Neuronal stem cell (in vitro differentiated cells): ENCODE results near the gene TMEM220.

Experiments
- DNase-seq: peaks from one replicate; pipeline ENCODE4 v3.0.0-alpha.2; 2013; ENCODE audit warnings: low spot score
- H2AFZ ChIP-seq: one replicate; pipeline ENCODE4 v1.6.1; 2013; ENCODE audit warnings: mild to moderate bottlenecking, low read length, inconsistent platforms
- H2AK5ac ChIP-seq: 2 replicates; pipeline ENCODE4 v1.6.1; 2013; ENCODE audit warnings: low read depth, mild to moderate bottlenecking, inconsistent platforms, low read length, moderate library complexity, mixed read lengths
- H2BK120ac ChIP-seq: 2 replicates; pipeline ENCODE4 v1.6.1; 2013; ENCODE audit warnings: low read depth, mild to moderate bottlenecking, inconsistent platforms, low read length, moderate library complexity, mixed read lengths
- H2BK12ac ChIP-seq: one replicate; pipeline ENCODE4 v1.6.1; 2013; ENCODE audit warnings: low read length, inconsistent platforms
- H2BK15ac ChIP-seq: 2 replicates; pipeline ENCODE4 v1.6.1; 2013; ENCODE audit warnings: mild to moderate bottlenecking, low read length, inconsistent platforms, mixed read lengths
- H2BK5ac ChIP-seq: one replicate; pipeline ENCODE4 v1.6.1; 2013; ENCODE audit warnings: inconsistent platforms, mild to moderate bottlenecking, low read length, moderate library complexity
- H3K14ac ChIP-seq: one replicate; pipeline ENCODE4 v1.6.1; 2013; ENCODE audit warnings: low read length, inconsistent platforms
- H3K18ac ChIP-seq: 2 replicates; pipeline ENCODE4 v1.6.1; 2013; ENCODE audit warnings: low read length, inconsistent platforms
- H3K23ac ChIP-seq: 2 replicates; pipeline ENCODE4 v1.6.1; 2013; ENCODE audit warnings: low read depth, mild to moderate bottlenecking, mixed read lengths, low read length, inconsistent platforms; ENCODE audit not compliant: poor library complexity
- H3K27ac ChIP-seq: replicated peaks from 3 replicates; pipeline ENCODE4 v1.5.1; 2013; ENCODE audit warnings: low read length, inconsistent platforms
- H3K27me3 ChIP-seq, 3 experiments: 2 replicates each; pipeline ENCODE4 v1.6.1; 2013; ENCODE audit warnings: low read length in 3 of 3, mild to moderate bottlenecking in 2 of 3, inconsistent platforms in 1 of 3, low read depth in 1 of 3, mixed read lengths in 1 of 3, moderate library complexity in 1 of 3; ENCODE audit not compliant: control insufficient read depth in 3 of 3, insufficient read depth in 3 of 3
- H3K36me3 ChIP-seq, 2 donors: replicated peaks in 1 of 2; 2 replicates each; pipeline ENCODE4 v1.6.1; 2013; ENCODE audit warnings: low read length in 2 of 2; ENCODE audit not compliant: control insufficient read depth in 2 of 2, insufficient read depth in 2 of 2
- H3K4ac ChIP-seq: 2 replicates; pipeline ENCODE4 v1.6.1; 2013; ENCODE audit warnings: inconsistent platforms, mild to moderate bottlenecking, low read length, moderate library complexity
- H3K4me1 ChIP-seq, 2 donors: 1 replicate in 1 of 2; 2 replicates in 1 of 2; pipeline ENCODE4 v1.6.1; 2013; ENCODE audit warnings: low read length in 2 of 2, low read depth in 1 of 2; ENCODE audit not compliant: control insufficient read depth in 2 of 2, insufficient read depth in 1 of 2
- H3K4me2 ChIP-seq: one replicate; pipeline ENCODE4 v1.6.1; 2013; ENCODE audit warnings: mild to moderate bottlenecking, low read length, inconsistent platforms; ENCODE audit not compliant: insufficient read depth, poor library complexity, severe bottlenecking
- H3K4me3 ChIP-seq, 2 donors: 2 replicates each; pipeline ENCODE4 v1.5.1; 2013; ENCODE audit warnings: low read length in 2 of 2, mild to moderate bottlenecking in 2 of 2, inconsistent platforms in 1 of 2, moderate library complexity in 1 of 2
- H3K79me1 ChIP-seq: one replicate; pipeline ENCODE4 v1.6.1; 2013; ENCODE audit warnings: low read depth, mild to moderate bottlenecking, inconsistent platforms, low read length, moderate library complexity
- H3K9ac ChIP-seq: one replicate; pipeline ENCODE4 v1.6.1; 2013; ENCODE audit warnings: mild to moderate bottlenecking, low read depth, low read length, inconsistent platforms; ENCODE audit not compliant: poor library complexity
- H3K9me3 ChIP-seq, 2 donors: replicated peaks in 1 of 2; 2 replicates each; pipeline versions ENCODE3 to v1.6.1; 2013; ENCODE audit warnings: low read length in 2 of 2, mild to moderate bottlenecking in 2 of 2, inconsistent platforms in 1 of 2, low read depth in 1 of 2, mixed read lengths in 1 of 2, moderate library complexity in 1 of 2; ENCODE audit not compliant: control insufficient read depth in 2 of 2, insufficient read depth in 1 of 2
- H4K8ac ChIP-seq: one replicate; pipeline ENCODE4 v1.6.1; 2013; ENCODE audit warnings: low read depth, mild to moderate bottlenecking, inconsistent platforms, low read length, moderate library complexity
- H4K91ac ChIP-seq: one replicate; pipeline ENCODE4 v1.6.1; 2013; ENCODE audit warnings: low read length, low read depth, mild to moderate bottlenecking, inconsistent platforms; ENCODE audit not compliant: poor library complexity
- WGBS, 2 donors: extraction: QIAGEN DNeasy Blood & Tissue Kit; methylation state at CpG; one replicate each; pipeline ENCODE4 v1.1.7; 2013; ENCODE audit warnings: missing lambda C conversion rate in 2 of 2, mixed read lengths in 1 of 2; ENCODE audit not compliant: insufficient read length in 2 of 2, insufficient replicate concordance in 1 of 2; ENCODE audit errors: extremely low coverage in 2 of 2; 5-methylcytosine and 5-hydroxymethylcytosine counted together

The TMEM220 gene

DNA sequence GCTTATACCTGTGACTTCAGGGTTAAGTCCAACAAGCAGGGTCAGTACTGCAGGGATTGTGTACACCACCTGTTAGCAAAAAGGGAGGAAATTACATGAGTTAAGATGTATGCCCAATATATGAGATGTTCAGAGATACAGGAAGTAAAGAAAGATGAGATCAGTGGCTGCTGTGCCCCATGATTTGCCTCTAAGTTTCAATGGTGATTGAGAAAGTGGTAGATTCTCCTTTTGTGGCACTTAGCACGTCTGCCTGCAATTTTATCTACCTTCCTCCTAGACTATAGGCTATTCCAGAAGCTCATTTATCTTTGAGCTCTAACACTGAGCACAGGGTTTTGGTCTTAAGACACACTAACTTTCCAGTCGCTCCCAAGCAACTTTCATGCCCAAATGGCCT is 3.6 kb downstream of the TMEM220 start:
- H2AK5ac ChIP-seq = no peak overlapping the region
- H3K27me3 ChIP-seq = peaks cover 0 to 11% (median 3%) of the 10 kb centered on the region in 3 experiments
- H2BK5ac ChIP-seq = no peak overlapping the region
- peaks cover 0 to 4% of the 10 kb centered on the region in 2 donors for H3K4me1 ChIP-seq
- no peak overlapping the region for H4K91ac ChIP-seq
- H3K4me3 ChIP-seq = no peak overlapping the region
- no peaks in the 10 kb centered on the region for H3K79me1 ChIP-seq
- no peak overlapping the region for H3K9ac ChIP-seq
- no peak overlapping the region for H4K8ac ChIP-seq
- H2BK12ac ChIP-seq = no peak overlapping the region
- H3K18ac ChIP-seq = no peak overlapping the region
- no peak for DNase-seq
- H2AFZ ChIP-seq = no peak overlapping the region
- H3K23ac ChIP-seq = no peak overlapping the region
- H3K4me2 ChIP-seq = no peak overlapping the region
- no peaks in the 10 kb centered on the region for H3K9me3 ChIP-seq
- no peak overlapping the region for H3K14ac ChIP-seq
- no peaks in the 10 kb centered on the region for H3K36me3 ChIP-seq
- H3K4ac ChIP-seq = no peak overlapping the region
- H3K27ac ChIP-seq = no peak overlapping the region
- no peak overlapping the region for H2BK120ac ChIP-seq
- no peak overlapping the region for H2BK15ac ChIP-seq
- no CpG with 5 or more reads among the region's 2 CpGs for WGBS, 2 donors

- no peaks in the 10 kb centered on the region for H3K79me1 ChIP-seq
- no peaks in the 10 kb centered on the region for H3K4me1 ChIP-seq
- H3K14ac ChIP-seq = no peak overlapping the region
- no peaks in the 10 kb centered on the region for H3K36me3 ChIP-seq
- no peak overlapping the region for H2AFZ ChIP-seq
- no peak overlapping the region for H3K23ac ChIP-seq
- no peak overlapping the region for H4K8ac ChIP-seq
- no peak overlapping the region for H3K4ac ChIP-seq
- H3K18ac ChIP-seq = no peak overlapping the region
- no peak overlapping the region for H2AK5ac ChIP-seq
- H3K9ac ChIP-seq = no peak overlapping the region
- no peak overlapping the region for H3K27ac ChIP-seq
- DNase-seq = no peak
- no peak overlapping the region for H3K4me3 ChIP-seq
- no peaks in the 10 kb centered on the region for H3K9me3 ChIP-seq
- H3K4me2 ChIP-seq = no peak overlapping the region
- H2BK12ac ChIP-seq = no peak overlapping the region
- H4K91ac ChIP-seq = no peak overlapping the region
- no peak overlapping the region for H2BK15ac ChIP-seq
- no peak overlapping the region for H2BK120ac ChIP-seq
- no peak overlapping the region for H2BK5ac ChIP-seq
- peaks cover 0 to 11% (median 0%) of the 10 kb centered on the region in 3 experiments for H3K27me3 ChIP-seq
- no CpG with 5 or more reads among the region's 3 CpGs for WGBS, 2 donors
Observed at GRCh38 chr17:10725262-10725661, 4.6 kb downstream of the TMEM220 start.

DNA sequence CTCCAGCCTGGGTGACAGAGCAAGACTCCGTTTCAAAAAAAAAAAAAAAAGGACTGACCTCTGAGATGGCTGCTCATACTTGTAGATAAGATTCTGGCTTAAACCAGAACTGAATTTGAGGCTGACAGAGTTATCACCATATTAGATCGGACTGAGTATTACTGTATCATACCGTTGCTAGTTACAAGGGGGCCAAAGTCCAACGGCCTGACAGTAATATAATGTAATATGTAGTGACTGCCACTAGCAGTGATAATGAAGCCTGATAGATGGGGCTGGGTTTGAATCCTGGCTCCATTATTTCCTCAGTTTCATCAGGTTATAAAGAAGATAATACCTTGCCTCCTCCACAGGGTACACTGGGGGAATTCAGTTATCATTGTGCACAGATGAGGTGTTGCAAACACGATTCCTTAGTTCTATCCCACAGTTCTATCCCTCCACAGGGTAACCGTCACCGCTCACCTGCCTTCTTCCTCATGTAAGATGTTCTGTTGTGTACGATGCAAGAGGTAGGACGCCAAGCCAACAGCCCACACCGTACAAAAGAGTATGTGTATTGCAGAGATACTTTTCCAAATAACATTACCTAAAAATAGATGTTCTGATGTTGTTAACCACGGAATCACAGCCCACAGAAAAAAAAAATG is 5.2 kb downstream of the TMEM220 start:
- Histone ChIP-seq H3K4ac (no peak overlapping the region), H3K18ac (no peak overlapping the region), H3K27ac (no peak overlapping the region), H3K9me3 (no peaks in the 10 kb centered on the region), H3K14ac (no peak overlapping the region), H4K91ac (no peak overlapping the region), H3K4me1 (no peaks in the 10 kb centered on the region), H2BK120ac (no peak overlapping the region), H3K27me3 (peaks cover 0 to 8% (median 0%) of the 10 kb centered on the region in 3 experiments), H2AK5ac (no peak overlapping the region), H3K9ac (no peak overlapping the region), H3K79me1 (no peaks in the 10 kb centered on the region), H2BK5ac (no peak overlapping the region), H2AFZ (no peak overlapping the region), H2BK12ac (no peak overlapping the region), H4K8ac (no peak overlapping the region), H3K4me3 (no peak overlapping the region), H2BK15ac (no peak overlapping the region), H3K4me2 (no peak overlapping the region), H3K36me3 (no peaks in the 10 kb centered on the region), H3K23ac (no peak overlapping the region)
- no peak for DNase-seq
- WGBS, 2 donors = no CpG with 5 or more reads among the region's 11 CpGs

DNA sequence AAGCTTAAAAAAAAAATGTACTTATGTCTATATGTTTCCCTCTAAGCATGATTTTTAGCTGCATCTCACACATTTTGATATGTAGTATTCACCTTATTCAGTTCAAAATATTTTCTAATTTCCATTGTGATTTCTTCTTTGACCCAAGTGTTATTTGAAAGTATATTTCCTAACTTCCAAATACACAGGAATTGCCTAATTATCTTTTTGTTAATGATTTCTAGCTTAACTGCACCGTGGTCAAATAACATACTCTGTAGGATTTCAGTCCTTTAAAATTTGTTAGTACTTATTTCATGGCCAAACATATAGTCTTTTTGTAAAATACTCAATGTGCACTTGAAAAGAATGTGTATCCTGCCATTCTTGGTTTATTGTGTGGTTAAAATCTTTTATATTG is 11.3 kb downstream of the TMEM220 start:
- H3K27ac ChIP-seq = no peak overlapping the region
- no peak overlapping the region for H3K9ac ChIP-seq
- no peak overlapping the region for H3K18ac ChIP-seq
- H2BK12ac ChIP-seq = no peak overlapping the region
- no CpG with 5 or more reads among the region's 1 CpG for WGBS, 2 donors
- H3K4me1 ChIP-seq = no peaks in the 10 kb centered on the region
- H3K27me3 ChIP-seq = no peaks in the 10 kb centered on the region
- no peak overlapping the region for H3K4ac ChIP-seq
- H4K91ac ChIP-seq = no peak overlapping the region
- no peak overlapping the region for H2BK120ac ChIP-seq
- H3K79me1 ChIP-seq = no peaks in the 10 kb centered on the region
- H2AFZ ChIP-seq = no peak overlapping the region
- no peak overlapping the region for H3K23ac ChIP-seq
- H3K4me2 ChIP-seq = no peak overlapping the region
- DNase-seq = no peak
- no peaks in the 10 kb centered on the region for H3K9me3 ChIP-seq
- no peak overlapping the region for H2BK15ac ChIP-seq
- H2AK5ac ChIP-seq = no peak overlapping the region
- H2BK5ac ChIP-seq = no peak overlapping the region
- peaks cover 0 to under 1% of the 10 kb centered on the region in 2 donors for H3K36me3 ChIP-seq
- no peak overlapping the region for H3K4me3 ChIP-seq
- no peak overlapping the region for H3K14ac ChIP-seq
- no peak overlapping the region for H4K8ac ChIP-seq
